ENCODE results near the gene CEP164. TPM values are rescaled to one million over a fixed set of nuclear protein-coding genes. Genes with fewer than 3 reads are reported as not detected.
"Not testable (repeated sequence)": the region's sequence is repeated elsewhere in the genome, so short reads cannot be mapped to it uniquely, and the experiment has no call there.

Gene CEP164
- total RNA-seq, 1 experiment from 2014 or later: 47.4 TPM

GRCh38 chr11:117449111-117449693, 121.5 kb downstream of the CEP164 start:
- ChIA-PET CTCF (interaction anchor here (0.6 to 1.8 kb wide), 3 partner anchors 23 to 357 kb away, joined by 3 to 9 read pairs (median 3); no protein-coding TSS in a partner anchor), POLR2A (no interaction called here)
- BruUV-seq (replicated peaks): no TSS peak
- intact Hi-C loops (cut with micrococcal nuclease): no loop called here
- no peak for TF ChIP-seq CTCF (IDR thresholded peaks at IDR 0.05; ENCODE audit: unreplicated experiment)
- peaks cover 8% of the 10 kb centered on the region for H3K9me3 Mint-ChIP-seq (ENCODE audit: unreplicated experiment)
- H3K27ac Mint-ChIP-seq (ENCODE audit: low read depth, unreplicated experiment): no peak overlapping the region
- H3K36me3 Mint-ChIP-seq (ENCODE audit: insufficient read depth, unreplicated experiment): no peaks in the 10 kb centered on the region
- H3K4me3 Mint-ChIP-seq (ENCODE audit: unreplicated experiment): no peak overlapping the region
- H3K27me3 Mint-ChIP-seq (ENCODE audit: insufficient read depth, unreplicated experiment): peaks cover 77% of the 10 kb centered on the region
- no peaks in the 10 kb centered on the region for H3K4me1 Mint-ChIP-seq (ENCODE audit: insufficient read depth, unreplicated experiment)
- no peak for DNase-seq (ENCODE audit: unreplicated experiment)

DNA sequence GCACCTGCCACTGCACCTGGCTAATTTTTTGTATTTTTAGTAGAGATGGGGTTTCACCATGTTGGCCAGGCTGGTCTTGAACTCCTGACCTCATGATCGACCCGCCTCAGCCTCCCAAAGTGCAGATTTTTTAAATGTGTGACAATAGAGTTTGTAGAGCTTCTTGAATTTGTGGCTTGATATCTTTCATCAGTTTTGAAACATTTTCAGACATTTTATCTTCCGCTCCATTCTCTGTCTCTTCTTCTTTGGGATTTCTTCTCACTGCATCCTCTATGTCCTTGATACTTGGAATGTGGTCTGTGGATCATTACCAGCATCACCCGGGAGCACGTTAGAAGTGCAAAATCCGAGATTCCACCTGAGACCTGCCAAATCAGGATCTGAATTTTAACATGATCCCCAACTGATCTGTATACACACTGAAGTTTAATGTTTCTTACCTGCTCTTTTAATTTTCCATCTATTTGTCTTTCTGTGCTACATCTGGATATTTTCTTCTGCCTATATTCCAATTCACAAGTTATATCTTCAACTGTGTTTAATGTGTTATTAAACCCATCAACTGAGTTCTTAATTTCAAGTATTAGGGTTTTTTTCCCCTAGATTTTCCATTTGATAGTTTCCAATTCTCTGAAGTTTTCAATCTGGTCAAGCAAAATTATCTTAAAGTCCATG, 126.4 kb downstream of the CEP164 start:
- H3K27me3 Mint-ChIP-seq (ENCODE audit: insufficient read depth, unreplicated experiment): peaks cover 62% of the 10 kb centered on the region
- no peaks in the 10 kb centered on the region for H3K36me3 Mint-ChIP-seq (ENCODE audit: insufficient read depth, unreplicated experiment)
- no peak overlapping the region for H3K27ac Mint-ChIP-seq (ENCODE audit: low read depth, unreplicated experiment)
- TF ChIP-seq CTCF (IDR thresholded peaks at IDR 0.05; ENCODE audit: unreplicated experiment): no peak
- H3K4me3 Mint-ChIP-seq (ENCODE audit: unreplicated experiment): no peak overlapping the region
- peaks cover 13% of the 10 kb centered on the region for H3K9me3 Mint-ChIP-seq (ENCODE audit: unreplicated experiment)
- no peak for DNase-seq (ENCODE audit: unreplicated experiment)
- H3K4me1 Mint-ChIP-seq (ENCODE audit: insufficient read depth, unreplicated experiment): no peaks in the 10 kb centered on the region
- ChIA-PET CTCF (interaction anchor here (0.6 kb wide), 1 partner anchor 363 kb away, joined by 3 read pairs; no protein-coding TSS in a partner anchor), POLR2A (no interaction called here)
- intact Hi-C loops (cut with micrococcal nuclease): no loop called here
- BruUV-seq (replicated peaks): no TSS peak

DNA sequence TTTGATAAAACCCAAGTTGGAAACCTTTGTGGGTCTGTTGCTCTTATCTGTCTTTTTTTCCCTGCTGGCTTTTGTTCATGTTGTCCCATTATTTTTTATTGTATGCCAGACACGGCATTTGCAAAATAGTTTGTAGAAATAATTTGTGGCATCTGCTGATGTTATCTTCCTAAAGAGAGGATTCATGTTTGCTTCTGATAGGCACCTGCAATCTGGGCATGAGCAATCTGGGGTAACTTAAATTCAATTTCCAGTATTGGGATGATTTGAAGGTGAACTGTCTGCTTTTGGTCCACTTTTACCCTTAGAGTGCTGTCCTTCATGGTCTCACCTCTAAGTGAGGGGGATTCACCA, 126.9 kb downstream of the CEP164 start:
- intact Hi-C loops (cut with micrococcal nuclease): no loop called here
- Mint-ChIP-seq H3K27me3 (ENCODE audit: insufficient read depth, unreplicated experiment) (peaks cover 62% of the 10 kb centered on the region), H3K27ac (ENCODE audit: low read depth, unreplicated experiment) (no peak overlapping the region), H3K4me3 (ENCODE audit: unreplicated experiment) (no peak overlapping the region), H3K4me1 (ENCODE audit: insufficient read depth, unreplicated experiment) (no peaks in the 10 kb centered on the region), H3K36me3 (ENCODE audit: insufficient read depth, unreplicated experiment) (no peaks in the 10 kb centered on the region), H3K9me3 (ENCODE audit: unreplicated experiment) (peaks cover 13% of the 10 kb centered on the region)
- no peak for DNase-seq (ENCODE audit: unreplicated experiment)
- TF ChIP-seq CTCF (IDR thresholded peaks at IDR 0.05; ENCODE audit: unreplicated experiment): no peak
- BruUV-seq (replicated peaks): no TSS peak
- CTCF ChIA-PET: no interaction called here
- POLR2A ChIA-PET: no interaction called here

GRCh38 chr11:117456027-117456720, 128.5 kb downstream of the CEP164 start:
- Mint-ChIP-seq H3K4me3 (ENCODE audit: unreplicated experiment) (no peak overlapping the region), H3K4me1 (ENCODE audit: insufficient read depth, unreplicated experiment) (no peaks in the 10 kb centered on the region), H3K36me3 (ENCODE audit: insufficient read depth, unreplicated experiment) (no peaks in the 10 kb centered on the region), H3K9me3 (ENCODE audit: unreplicated experiment) (peaks cover 13% of the 10 kb centered on the region), H3K27ac (ENCODE audit: low read depth, unreplicated experiment) (no peak overlapping the region), H3K27me3 (ENCODE audit: insufficient read depth, unreplicated experiment) (peaks cover 70% of the 10 kb centered on the region)
- ChIA-PET POLR2A (no interaction called here), CTCF (interaction anchor here (0.6 to 1.0 kb wide), 3 partner anchors 30 to 361 kb away, joined by 3 read pairs; no protein-coding TSS in a partner anchor)
- no peak for DNase-seq (ENCODE audit: unreplicated experiment)
- no TSS peak for BruUV-seq (replicated peaks)
- intact Hi-C loops (cut with micrococcal nuclease): no loop called here
- no peak for TF ChIP-seq CTCF (IDR thresholded peaks at IDR 0.05; ENCODE audit: unreplicated experiment)

- DNase-seq (ENCODE audit: unreplicated experiment); POLR2A ChIA-PET; H3K4me1 Mint-ChIP-seq (ENCODE audit: insufficient read depth, unreplicated experiment); H3K36me3 Mint-ChIP-seq (ENCODE audit: insufficient read depth, unreplicated experiment); H3K4me3 Mint-ChIP-seq (ENCODE audit: unreplicated experiment); H3K27ac Mint-ChIP-seq (ENCODE audit: low read depth, unreplicated experiment); BruUV-seq (replicated peaks); intact Hi-C loops (cut with micrococcal nuclease): not testable (repeated sequence)
- Mint-ChIP-seq H3K9me3 (ENCODE audit: unreplicated experiment) (peaks cover 13% of the 10 kb centered on the region), H3K27me3 (ENCODE audit: insufficient read depth, unreplicated experiment) (peaks cover 69% of the 10 kb centered on the region)
- CTCF ChIA-PET: interaction anchor here (0.6 kb wide), 2 partner anchors 46 to 360 kb away, joined by 3 read pairs; no protein-coding TSS in a partner anchor
Observed at GRCh38 chr11:117456721-117457029, 129.0 kb downstream of the CEP164 start.

All from MCF 10A (cell line).